ENCODE data around the gene PRLHR.

PRLHR gene

GRCh38 chr10:118590334-118590733 lies 5.1 kb downstream of the PRLHR start:
- TF ChIP-seq, protein P1, sequence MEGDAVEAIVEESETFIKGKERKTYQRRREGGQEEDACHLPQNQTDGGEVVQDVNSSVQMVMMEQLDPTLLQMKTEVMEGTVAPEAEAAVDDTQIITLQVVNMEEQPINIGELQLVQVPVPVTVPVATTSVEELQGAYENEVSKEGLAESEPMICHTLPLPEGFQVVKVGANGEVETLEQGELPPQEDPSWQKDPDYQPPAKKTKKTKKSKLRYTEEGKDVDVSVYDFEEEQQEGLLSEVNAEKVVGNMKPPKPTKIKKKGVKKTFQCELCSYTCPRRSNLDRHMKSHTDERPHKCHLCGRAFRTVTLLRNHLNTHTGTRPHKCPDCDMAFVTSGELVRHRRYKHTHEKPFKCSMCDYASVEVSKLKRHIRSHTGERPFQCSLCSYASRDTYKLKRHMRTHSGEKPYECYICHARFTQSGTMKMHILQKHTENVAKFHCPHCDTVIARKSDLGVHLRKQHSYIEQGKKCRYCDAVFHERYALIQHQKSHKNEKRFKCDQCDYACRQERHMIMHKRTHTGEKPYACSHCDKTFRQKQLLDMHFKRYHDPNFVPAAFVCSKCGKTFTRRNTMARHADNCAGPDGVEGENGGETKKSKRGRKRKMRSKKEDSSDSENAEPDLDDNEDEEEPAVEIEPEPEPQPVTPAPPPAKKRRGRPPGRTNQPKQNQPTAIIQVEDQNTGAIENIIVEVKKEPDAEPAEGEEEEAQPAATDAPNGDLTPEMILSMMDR (IDR thresholded peaks at IDR 0.05; ENCODE audit: control extremely low read depth, extremely low read depth, low read depth, missing control alignments) = no peak
- POLR2A ChIA-PET = no interaction called here
- CTCF ChIA-PET = interaction anchor here (1.2 kb wide), 1 partner anchor 12 kb away, joined by 4 read pairs; no protein-coding TSS in a partner anchor
- DNase-seq (ENCODE audit: extremely low spot score) = no peak

GRCh38 chr10:118587881-118588651 lies 7.4 kb downstream of the PRLHR start:
- ChIA-PET CTCF (interaction anchor here (0.9 to 1.4 kb wide), 3 partner anchors 9 to 19 kb away, joined by 4 to 5 read pairs (median 4); no protein-coding TSS in a partner anchor), POLR2A (no interaction called here)
- TF ChIP-seq, protein P1 (IDR thresholded peaks at IDR 0.05; ENCODE audit: control extremely low read depth, extremely low read depth, low read depth, missing control alignments) = no peak
- DNase-seq (ENCODE audit: extremely low spot score) = no peak

DNA sequence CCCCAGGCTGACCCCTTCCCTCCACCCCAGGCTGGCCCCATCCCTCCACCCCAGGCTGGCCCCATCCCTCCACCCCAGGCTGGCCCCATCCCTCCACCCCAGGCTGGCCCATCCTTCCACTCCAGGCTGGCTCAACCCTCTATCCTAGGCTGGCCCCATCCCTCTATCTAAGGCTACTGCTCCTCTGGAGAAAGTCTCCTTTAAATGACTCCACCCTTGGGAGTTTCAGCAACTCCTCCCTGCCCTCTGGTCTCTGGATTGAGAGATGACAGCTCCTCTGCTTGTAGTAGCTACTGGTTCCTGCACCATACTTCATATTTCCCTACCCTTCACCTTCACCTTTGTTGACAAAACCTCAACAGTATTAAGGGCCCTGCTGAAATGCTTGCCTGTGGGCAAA lies 8.5 kb downstream of the PRLHR start:
- no peak for DNase-seq (ENCODE audit: extremely low spot score)
- TF ChIP-seq, protein P1 (IDR thresholded peaks at IDR 0.05; ENCODE audit: control extremely low read depth, extremely low read depth, low read depth, missing control alignments) = no peak
- ChIA-PET POLR2A (no interaction called here), CTCF (interaction anchor here (1.3 to 1.7 kb wide), 3 partner anchors 10 to 18 kb away, joined by 4 to 5 read pairs (median 5); no protein-coding TSS in a partner anchor)

GRCh38 chr10:118585794-118586193 lies 9.7 kb downstream of the PRLHR start:
- CTCF ChIA-PET = interaction anchor here (1.7 kb wide), 1 partner anchor 17 kb away, joined by 5 read pairs; no protein-coding TSS in a partner anchor
- DNase-seq (ENCODE audit: extremely low spot score) = no peak
- TF ChIP-seq, protein P1 (IDR thresholded peaks at IDR 0.05; ENCODE audit: control extremely low read depth, extremely low read depth, low read depth, missing control alignments) = no peak
- POLR2A ChIA-PET = no interaction called here

GRCh38 chr10:118585234-118585633 lies 10.2 kb downstream of the PRLHR start:
- DNase-seq (ENCODE audit: extremely low spot score) = no peak
- POLR2A ChIA-PET = no interaction called here
- TF ChIP-seq, protein P1 (IDR thresholded peaks at IDR 0.05; ENCODE audit: control extremely low read depth, extremely low read depth, low read depth, missing control alignments) = no peak
- CTCF ChIA-PET = no interaction called here

- ChIA-PET POLR2A (no interaction called here), CTCF (interaction anchor here (1.5 kb wide), 1 partner anchor 8 kb away, joined by 3 read pairs; no protein-coding TSS in a partner anchor)
- DNase-seq (ENCODE audit: extremely low spot score) = no peak
- TF ChIP-seq, protein P1 (IDR thresholded peaks at IDR 0.05; ENCODE audit: control extremely low read depth, extremely low read depth, low read depth, missing control alignments) = no peak
Observed at GRCh38 chr10:118584181-118584954, 11.1 kb downstream of the PRLHR start.

Data from GM10248 (cell line).